SJCRH30 (cell line): ENCODE results near the gene KCNJ16. TPM values are rescaled to one million over a fixed set of nuclear protein-coding genes. Genes with fewer than 3 reads are reported as not detected.

Experiments
- DNase-seq, 2 experiments: peaks; one replicate each; pipeline ENCODE4 v3.0.0-alpha.2; 2015 to 2020
- H3K27ac ChIP-seq: fragments of 250-450 bp; sonication (Bioruptor Pico); 2 replicates; pipeline ENCODE4 v1.5.1; 2020; ENCODE audit warnings: mild to moderate bottlenecking, moderate library complexity
- H3K27me3 ChIP-seq: fragments of 250-450 bp; sonication (Bioruptor Pico); 2 replicates; pipeline ENCODE4 v1.5.1; 2020; ENCODE audit warnings: mild to moderate bottlenecking, moderate library complexity
- H3K36me3 ChIP-seq: fragments of 250-450 bp; sonication (Bioruptor Pico); 2 replicates; pipeline ENCODE4 v1.5.1; 2020; ENCODE audit warnings: mild to moderate bottlenecking, moderate library complexity
- H3K4me1 ChIP-seq: fragments of 250-450 bp; sonication (Bioruptor Pico); 2 replicates; pipeline ENCODE4 v1.5.1; 2020; ENCODE audit warnings: mild to moderate bottlenecking, moderate library complexity
- H3K4me3 ChIP-seq: fragments of 250-450 bp; sonication (Bioruptor Pico); 2 replicates; pipeline ENCODE4 v1.5.1; 2020; ENCODE audit warnings: mild to moderate bottlenecking, moderate library complexity
- H3K9me3 ChIP-seq: fragments of 250-450 bp; sonication (Bioruptor Pico); replicated peaks from 2 replicates; pipeline ENCODE4 v1.5.1; 2020; ENCODE audit warnings: mild to moderate bottlenecking, moderate library complexity
- total RNA-seq: library from RNA; depleted of rRNA; stranded (reverse); fragments of >200 nt; shearing (Covaris generic); gene quantifications from 2 replicates; pipeline ENCODE4 v1.2.3, GENCODE V29; 2014; rRNA removed

The KCNJ16 gene
- total RNA-seq, 1 experiment from 2014 or later = not detected

GRCh38 chr17:70172923-70173322, 97.9 kb downstream of the KCNJ16 start:
- no peaks in the 10 kb centered on the region for H3K36me3 ChIP-seq
- no peak overlapping the region for H3K27ac ChIP-seq
- H3K27me3 ChIP-seq = peaks cover 8% of the 10 kb centered on the region
- no peaks in the 10 kb centered on the region for H3K4me1 ChIP-seq
- no peak overlapping the region for H3K4me3 ChIP-seq
- no peaks in the 10 kb centered on the region for H3K9me3 ChIP-seq
- no peak for DNase-seq

DNA sequence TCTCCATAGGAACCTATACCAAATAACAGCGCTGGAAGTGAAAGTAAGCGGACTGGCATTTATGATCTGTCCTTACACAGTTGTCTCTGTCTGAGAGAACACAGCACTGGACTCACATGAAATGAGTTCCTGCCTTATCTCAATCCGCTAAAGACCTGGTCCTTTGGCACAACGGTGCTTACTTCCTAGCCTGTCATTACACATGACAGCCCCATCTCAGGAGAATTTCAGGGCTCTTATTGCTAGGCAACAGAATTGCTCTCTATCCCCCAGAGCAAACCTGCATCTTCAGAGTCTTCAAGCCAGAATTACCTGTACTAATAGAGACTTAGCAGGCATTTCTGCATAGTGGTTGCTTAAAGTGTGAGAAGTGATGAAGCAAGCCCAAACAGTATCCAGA, 98.7 kb downstream of the KCNJ16 start:
- H3K4me1 ChIP-seq = no peaks in the 10 kb centered on the region
- DNase-seq = no peak
- H3K27me3 ChIP-seq = peaks cover 2% of the 10 kb centered on the region; the same call in 1 of the 2 replicates

GRCh38 chr17:70181376-70181775, 106.4 kb downstream of the KCNJ16 start:
- Histone ChIP-seq H3K4me1 (no peaks in the 10 kb centered on the region), H3K4me3 (no peak overlapping the region), H3K27ac (no peak overlapping the region), H3K36me3 (no peaks in the 10 kb centered on the region), H3K27me3 (no peaks in the 10 kb centered on the region; the same call in 1 of the 2 replicates), H3K9me3 (no peaks in the 10 kb centered on the region)
- no peak for DNase-seq

More for the DNA sequence above, 98.7 kb downstream of the KCNJ16 start:
- no peak overlapping the region for H3K4me3 ChIP-seq
- H3K27ac ChIP-seq = no peak overlapping the region
- no peaks in the 10 kb centered on the region for H3K36me3 ChIP-seq
- H3K9me3 ChIP-seq = no peaks in the 10 kb centered on the region

DNA sequence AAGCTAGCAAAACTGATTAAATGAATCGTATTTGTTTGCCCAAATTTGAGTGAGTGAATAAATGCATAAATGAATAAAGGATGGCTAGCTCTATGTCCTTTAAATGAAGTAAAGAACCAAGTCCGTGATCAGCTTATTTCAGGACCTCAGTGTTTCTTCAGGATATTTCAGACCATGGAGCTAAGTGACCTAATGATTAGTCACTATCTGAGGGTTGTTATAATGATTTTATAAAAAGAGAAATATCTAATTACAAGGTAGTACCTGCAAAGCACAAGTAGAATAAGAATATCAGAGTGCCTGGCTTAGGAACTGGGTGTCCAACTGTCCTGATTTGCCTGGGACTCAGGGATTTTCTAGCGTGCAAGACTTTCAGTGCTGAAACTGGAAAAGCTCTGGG, 106.8 kb downstream of the KCNJ16 start:
- H3K27ac ChIP-seq = no peak overlapping the region
- no peaks in the 10 kb centered on the region; the same call in 1 of the 2 replicates for H3K27me3 ChIP-seq
- no peaks in the 10 kb centered on the region for H3K4me1 ChIP-seq
- no peaks in the 10 kb centered on the region for H3K36me3 ChIP-seq
- no peak for DNase-seq
- H3K9me3 ChIP-seq = no peaks in the 10 kb centered on the region
- no peak overlapping the region for H3K4me3 ChIP-seq

DNA sequence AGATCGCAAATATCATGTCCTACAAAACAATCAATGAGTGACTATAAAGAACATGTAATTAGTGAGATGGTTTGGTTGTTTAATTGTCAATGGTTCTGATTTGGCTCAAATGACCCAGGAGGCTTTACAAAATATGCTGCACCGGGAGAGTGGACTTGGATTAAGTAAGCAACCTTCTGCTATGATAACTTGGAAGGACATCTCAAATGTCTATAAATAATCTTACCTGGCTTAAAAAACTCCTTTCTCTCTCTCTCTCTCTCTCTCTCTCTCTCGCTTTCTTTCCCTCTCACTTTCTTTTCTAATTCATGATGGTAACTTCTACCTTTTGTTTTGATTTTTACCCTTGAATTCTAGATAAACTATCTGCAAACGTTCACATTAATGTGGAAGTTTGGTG, 108.5 kb downstream of the KCNJ16 start:
- Histone ChIP-seq H3K36me3 (no peaks in the 10 kb centered on the region), H3K4me1 (no peaks in the 10 kb centered on the region), H3K4me3 (no peak overlapping the region), H3K9me3 (no peaks in the 10 kb centered on the region), H3K27ac (no peak overlapping the region), H3K27me3 (no peaks in the 10 kb centered on the region; the same call in 1 of the 2 replicates)
- no peak for DNase-seq

- Histone ChIP-seq H3K9me3 (no peaks in the 10 kb centered on the region), H3K4me3 (no peak overlapping the region), H3K36me3 (no peaks in the 10 kb centered on the region), H3K4me1 (no peaks in the 10 kb centered on the region), H3K27ac (no peak overlapping the region), H3K27me3 (no peaks in the 10 kb centered on the region; the same call in 1 of the 2 replicates)
- DNase-seq = no peak
Measured at GRCh38 chr17:70184207-70184606, 109.2 kb downstream of the KCNJ16 start.

GRCh38 chr17:70184770-70185169, 109.7 kb downstream of the KCNJ16 start:
- no peak for DNase-seq
- H3K9me3 ChIP-seq = no peaks in the 10 kb centered on the region
- no peaks in the 10 kb centered on the region for H3K36me3 ChIP-seq
- no peaks in the 10 kb centered on the region; the same call in 1 of the 2 replicates for H3K27me3 ChIP-seq
- H3K4me3 ChIP-seq = no peak overlapping the region
- no peaks in the 10 kb centered on the region for H3K4me1 ChIP-seq
- no peak overlapping the region for H3K27ac ChIP-seq

Other genes starting within 250 kb of the KCNJ16 start
- 0.13 and 0.16 TPM in 2 replicates for gene KCNJ2, start 94.3 kb downstream of the KCNJ16 start, total RNA-seq